ENCODE data around the gene DNMT3A.

The DNMT3A gene

DNA sequence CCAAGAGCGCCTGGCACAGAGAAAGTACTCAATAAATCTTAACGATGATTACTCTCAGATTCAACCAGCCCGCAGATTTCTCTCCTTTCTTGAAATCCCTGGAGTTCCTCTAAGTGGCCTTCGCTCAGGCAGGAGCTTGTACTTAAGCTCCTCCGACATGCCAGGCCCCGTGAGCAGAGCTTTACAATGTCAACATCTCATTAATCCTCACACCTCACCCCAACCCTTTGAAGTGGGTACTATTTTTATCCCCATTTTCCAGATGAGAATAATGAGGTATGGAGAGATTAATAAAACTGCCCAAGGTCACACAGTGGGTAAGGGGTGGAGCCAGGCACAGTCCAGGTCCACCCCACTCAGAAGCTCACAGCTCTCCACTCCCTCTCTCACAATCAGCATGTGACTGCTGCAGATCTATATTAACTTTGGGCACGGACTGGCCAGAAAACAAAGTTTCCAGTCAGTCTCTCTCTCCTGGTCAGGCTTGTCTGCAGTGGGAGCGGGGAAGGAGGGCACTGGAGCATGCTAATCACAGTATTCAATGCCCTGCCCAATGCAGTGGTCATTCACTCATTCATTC is 18.0 kb downstream of the DNMT3A start:
- Histone ChIP-seq H3K9me3 (ENCODE audit: low read depth, low read length) (peaks cover 3% of the 10 kb centered on the region; the same call in 1 of the 2 replicates), H3K36me3 (ENCODE audit: insufficient read depth, low read length) (peaks cover 21% of the 10 kb centered on the region)

DNA sequence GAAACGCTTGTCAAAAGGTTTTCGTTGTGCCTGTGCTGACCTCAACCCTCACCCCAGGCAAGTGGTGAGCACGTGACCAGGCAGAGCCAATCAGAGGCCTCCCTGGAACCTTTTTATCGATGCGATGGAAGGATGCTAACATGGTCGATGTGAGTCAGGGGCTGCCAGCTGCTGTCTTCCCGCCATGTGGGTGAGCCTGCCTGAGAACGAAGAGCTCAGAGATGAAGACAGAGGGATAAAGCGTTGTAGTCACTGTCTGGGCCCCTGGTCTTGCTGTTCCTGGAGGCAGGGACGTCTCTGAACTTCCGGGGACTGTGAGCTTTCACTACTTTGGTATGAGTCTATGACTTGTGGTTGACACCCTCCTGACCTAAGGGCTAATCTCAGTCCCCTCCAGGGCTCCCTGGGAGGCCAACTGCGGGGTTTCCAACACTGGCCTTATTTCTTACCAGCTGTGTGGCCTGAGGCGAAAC is 18.6 kb downstream of the DNMT3A start:
- Histone ChIP-seq H3K36me3 (ENCODE audit: insufficient read depth, low read length) (peaks cover 21% of the 10 kb centered on the region), H3K9ac (ENCODE audit: insufficient read length) (no peak overlapping the region), H3K4me3 (no peak overlapping the region), H3K9me3 (ENCODE audit: low read depth, low read length) (peaks cover 3% of the 10 kb centered on the region; the same call in 1 of the 2 replicates), H3K27ac (no peak overlapping the region)
- TF ChIP-seq FOXP2 (optimal IDR thresholded peaks at IDR 0.05; ENCODE audit: control extremely low read depth, extremely low read length, insufficient read depth) (no peak), EZH2 (IDR thresholded peaks at IDR 0.05) (no peak), POLR2AphosphoS5 (IDR thresholded peaks at IDR 0.05; ENCODE audit: borderline replicate concordance, low read depth, low read length) (no peak)
- no peak for DNase-seq (ENCODE audit: low read depth, low spot score)

More for the DNA sequence above, 18.0 kb downstream of the DNMT3A start:
- TF ChIP-seq POLR2AphosphoS5 (IDR thresholded peaks at IDR 0.05; ENCODE audit: borderline replicate concordance, low read depth, low read length) (no peak), FOXP2 (optimal IDR thresholded peaks at IDR 0.05; ENCODE audit: control extremely low read depth, extremely low read length, insufficient read depth) (no peak), EZH2 (IDR thresholded peaks at IDR 0.05) (no peak)
- Histone ChIP-seq H3K27ac (no peak overlapping the region), H3K4me3 (no peak overlapping the region), H3K9ac (ENCODE audit: insufficient read length) (no peak overlapping the region)
- DNase-seq (ENCODE audit: low read depth, low spot score) = no peak

DNA sequence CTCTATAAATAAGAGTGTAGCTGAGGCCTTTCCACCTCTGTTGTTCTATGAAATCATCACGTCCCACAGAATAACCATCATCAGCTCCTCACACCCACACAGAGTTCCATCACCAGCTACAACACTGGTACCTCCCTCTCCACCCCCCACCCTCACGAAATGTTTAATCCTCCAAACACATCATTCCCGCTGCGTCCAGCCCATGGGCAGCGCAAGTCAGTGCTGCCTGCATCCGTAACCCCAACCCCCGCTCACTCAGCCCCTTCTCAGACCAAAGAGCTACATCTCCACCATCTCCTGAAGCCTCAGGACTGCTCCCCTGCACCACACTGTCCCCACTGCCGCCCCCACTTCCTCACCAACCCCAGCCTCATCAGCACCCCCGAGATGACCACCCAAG is 19.4 kb downstream of the DNMT3A start:
- Histone ChIP-seq H3K36me3 (ENCODE audit: insufficient read depth, low read length) (peaks cover 14% of the 10 kb centered on the region), H3K27ac (no peak overlapping the region), H3K9me3 (ENCODE audit: low read depth, low read length) (peaks cover 3% of the 10 kb centered on the region; the same call in 1 of the 2 replicates), H3K4me3 (no peak overlapping the region), H3K9ac (ENCODE audit: insufficient read length) (no peak overlapping the region)
- no peak for DNase-seq (ENCODE audit: low read depth, low spot score)
- TF ChIP-seq POLR2AphosphoS5 (IDR thresholded peaks at IDR 0.05; ENCODE audit: borderline replicate concordance, low read depth, low read length) (no peak), EZH2 (IDR thresholded peaks at IDR 0.05) (no peak), FOXP2 (optimal IDR thresholded peaks at IDR 0.05; ENCODE audit: control extremely low read depth, extremely low read length, insufficient read depth) (no peak)

- H3K9ac ChIP-seq (ENCODE audit: insufficient read length) = no peak overlapping the region
- H3K27ac ChIP-seq = no peak overlapping the region
- no peak for TF ChIP-seq POLR2AphosphoS5 (IDR thresholded peaks at IDR 0.05; ENCODE audit: borderline replicate concordance, low read depth, low read length)
- TF ChIP-seq FOXP2 (optimal IDR thresholded peaks at IDR 0.05; ENCODE audit: control extremely low read depth, extremely low read length, insufficient read depth) = no peak
- TF ChIP-seq EZH2 (IDR thresholded peaks at IDR 0.05) = no peak
- H3K36me3 ChIP-seq (ENCODE audit: insufficient read depth, low read length) = no peaks in the 10 kb centered on the region
- no peak overlapping the region for H3K4me3 ChIP-seq
- H3K9me3 ChIP-seq (ENCODE audit: low read depth, low read length) = no peaks in the 10 kb centered on the region
- no peak for DNase-seq (ENCODE audit: low read depth, low spot score)
These were observed 21.6 kb downstream of the DNMT3A start for GRCh38 chr2:25320077-25320476.

DNA sequence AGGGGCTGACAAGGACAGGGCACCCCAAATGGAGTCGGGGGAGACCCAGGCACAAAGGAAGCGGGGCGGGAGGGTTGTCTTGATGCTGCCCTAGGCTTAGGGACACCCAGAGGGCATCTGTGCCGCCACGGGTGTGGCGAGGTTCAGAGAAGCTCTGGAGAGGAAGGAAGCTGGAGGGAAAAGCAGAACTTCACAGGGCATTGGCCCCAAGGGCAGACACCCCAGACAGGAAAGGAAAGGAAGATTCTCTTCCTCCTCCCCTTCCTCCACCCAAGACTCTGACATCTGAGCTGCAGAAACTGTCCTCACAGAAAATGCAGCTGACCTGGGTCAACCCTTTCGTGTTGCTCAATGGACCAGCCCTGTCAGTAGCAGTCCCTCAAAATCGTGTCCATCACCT is 25.6 kb downstream of the DNMT3A start:
- TF ChIP-seq EZH2 (IDR thresholded peaks at IDR 0.05) = no peak
- no peak for TF ChIP-seq POLR2AphosphoS5 (IDR thresholded peaks at IDR 0.05; ENCODE audit: borderline replicate concordance, low read depth, low read length)
- no peak for TF ChIP-seq FOXP2 (optimal IDR thresholded peaks at IDR 0.05; ENCODE audit: control extremely low read depth, extremely low read length, insufficient read depth)
- Histone ChIP-seq H3K9ac (ENCODE audit: insufficient read length) (no peak overlapping the region), H3K27ac (no peak overlapping the region), H3K4me3 (no peak overlapping the region), H3K9me3 (ENCODE audit: low read depth, low read length) (no peaks in the 10 kb centered on the region), H3K36me3 (ENCODE audit: insufficient read depth, low read length) (no peaks in the 10 kb centered on the region; the same call in 1 of the 2 replicates)
- DNase-seq (ENCODE audit: low read depth, low spot score) = no peak

DNA sequence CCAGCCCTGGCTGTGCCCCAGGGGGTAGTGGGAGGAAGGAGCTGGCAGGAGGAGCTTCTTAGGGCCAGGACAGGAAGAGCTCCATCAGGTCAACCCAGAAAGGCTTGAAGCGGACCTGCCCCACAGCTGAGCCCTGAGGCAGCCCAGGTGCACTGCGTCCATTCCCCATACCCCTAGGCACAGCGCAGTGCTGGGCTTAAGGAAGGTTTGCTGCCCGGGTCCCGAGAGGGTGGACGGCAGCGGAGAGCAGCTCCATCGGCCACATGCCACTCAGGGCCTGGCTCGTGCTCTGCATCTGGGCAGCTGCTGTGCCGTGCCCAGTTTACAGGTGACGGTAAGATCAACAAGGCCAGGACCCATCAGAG is 26.4 kb downstream of the DNMT3A start:
- peaks cover 2% of the 10 kb centered on the region; the same call in 1 of the 2 replicates for H3K36me3 ChIP-seq (ENCODE audit: insufficient read depth, low read length)
- peak overlapping the region; percentile 27; the same call in 1 of the 2 replicates for H3K27ac ChIP-seq

GRCh38 chr2:25314514-25315315 is 27.0 kb downstream of the DNMT3A start:
- Histone ChIP-seq H3K27ac (peak overlapping the region; percentile 82), H3K36me3 (ENCODE audit: insufficient read depth, low read length) (peaks cover 2% of the 10 kb centered on the region; the same call in 1 of the 2 replicates), H3K9me3 (ENCODE audit: low read depth, low read length) (no peaks in the 10 kb centered on the region), H3K4me3 (peak overlapping the region; percentile 50), H3K9ac (ENCODE audit: insufficient read length) (peak overlapping the region; percentile 66)
- DNase-seq (ENCODE audit: low read depth, low spot score) = peak; percentile 48
- TF ChIP-seq EZH2 (IDR thresholded peaks at IDR 0.05) (no peak), FOXP2 (optimal IDR thresholded peaks at IDR 0.05; ENCODE audit: control extremely low read depth, extremely low read length, insufficient read depth) (peak; percentile 59)

More for the DNA sequence above, 26.4 kb downstream of the DNMT3A start:
- Histone ChIP-seq H3K9ac (ENCODE audit: insufficient read length) (no peak overlapping the region), H3K4me3 (0 out of 2 replicates have a peak overlapping the region, but pooled peaks have one; percentile 29), H3K9me3 (ENCODE audit: low read depth, low read length) (no peaks in the 10 kb centered on the region)
- TF ChIP-seq POLR2AphosphoS5 (IDR thresholded peaks at IDR 0.05; ENCODE audit: borderline replicate concordance, low read depth, low read length) (no peak), FOXP2 (optimal IDR thresholded peaks at IDR 0.05; ENCODE audit: control extremely low read depth, extremely low read length, insufficient read depth) (no peak), EZH2 (IDR thresholded peaks at IDR 0.05) (no peak)
- no peak for DNase-seq (ENCODE audit: low read depth, low spot score)

GRCh38 chr2:25313711-25314513 is 27.8 kb downstream of the DNMT3A start:
- Histone ChIP-seq H3K4me3 (peak overlapping the region; percentile 50), H3K27ac (peak overlapping the region; percentile 82), H3K9me3 (ENCODE audit: low read depth, low read length) (no peaks in the 10 kb centered on the region), H3K9ac (ENCODE audit: insufficient read length) (peak overlapping the region; percentile 66), H3K36me3 (ENCODE audit: insufficient read depth, low read length) (peaks cover 8% of the 10 kb centered on the region; the same call in 1 of the 2 replicates)
- no peak for DNase-seq (ENCODE audit: low read depth, low spot score)
- no peak for TF ChIP-seq EZH2 (IDR thresholded peaks at IDR 0.05)
- TF ChIP-seq FOXP2 (optimal IDR thresholded peaks at IDR 0.05; ENCODE audit: control extremely low read depth, extremely low read length, insufficient read depth) = no peak
- no peak for TF ChIP-seq POLR2AphosphoS5 (IDR thresholded peaks at IDR 0.05; ENCODE audit: borderline replicate concordance, low read depth, low read length)
